ENCODE measurements around the gene ZNF407.

Gene ZNF407

DNA sequence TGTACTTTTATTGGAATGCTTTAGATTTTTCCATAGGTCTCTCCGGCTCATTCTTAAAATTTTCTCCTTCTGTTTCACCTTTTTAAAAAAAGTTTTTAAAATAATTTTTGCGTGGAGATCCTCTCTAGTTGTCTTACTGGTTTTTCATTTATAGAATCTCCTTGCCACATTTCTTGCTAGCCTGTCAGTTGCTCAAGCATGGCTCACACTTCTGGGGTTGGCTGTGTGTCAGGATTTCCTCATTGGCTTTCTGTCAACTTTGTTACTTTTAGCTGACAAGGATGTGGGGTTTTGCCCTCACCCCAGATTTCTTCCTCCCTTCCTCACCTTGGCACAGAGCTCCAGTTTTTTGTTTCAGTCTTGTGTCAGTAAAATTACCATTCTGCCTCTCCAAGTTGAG lies 124.6 kb downstream of the ZNF407 start:
- DNase-seq (ENCODE audit: low read depth): no peak

DNA sequence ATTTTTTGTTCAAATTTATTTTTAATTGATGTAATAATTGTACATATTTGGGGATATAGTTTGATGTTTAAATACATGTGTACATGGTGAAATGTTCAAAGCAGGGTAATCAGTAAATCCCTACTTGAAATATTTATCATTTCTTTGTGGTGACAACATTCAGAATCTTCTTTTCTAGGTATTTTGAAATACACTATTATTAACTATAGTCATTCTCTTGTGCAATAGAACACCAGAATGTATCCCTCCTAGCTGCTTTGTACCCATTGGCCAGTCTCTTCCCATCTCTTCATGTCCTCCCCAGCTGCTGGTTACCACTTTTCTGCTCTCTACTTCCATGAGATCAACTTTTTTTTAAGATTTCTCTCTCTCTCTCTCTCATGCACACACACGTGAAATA lies 126.5 kb downstream of the ZNF407 start:
- no peak for DNase-seq (ENCODE audit: low read depth)

- DNase-seq (ENCODE audit: low read depth): no peak
Observed at GRCh38 chr18:74725690-74726089, 128.0 kb downstream of the ZNF407 start.

DNA sequence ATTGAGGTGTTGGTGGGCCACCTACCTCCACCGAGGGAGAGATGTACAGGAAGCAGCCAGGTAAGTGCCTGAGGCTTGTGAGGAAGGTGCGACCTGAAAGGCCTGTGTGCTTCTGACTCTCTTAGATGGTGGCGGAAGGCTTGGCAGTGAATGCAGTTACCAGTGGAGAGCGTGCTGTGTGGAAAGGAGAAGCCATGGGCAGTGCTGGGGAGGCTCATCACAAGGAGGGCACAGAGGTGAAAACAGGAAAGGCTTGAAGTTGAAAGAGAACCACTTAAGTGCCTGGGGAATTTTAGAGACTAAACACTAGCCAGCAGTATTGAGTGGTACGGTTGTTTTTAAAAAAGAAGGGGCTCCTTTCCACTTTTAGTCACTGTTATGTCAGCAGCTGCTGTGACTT lies 130.9 kb downstream of the ZNF407 start:
- no peak for DNase-seq (ENCODE audit: low read depth)

GRCh38 chr18:74731097-74731496 lies 133.4 kb downstream of the ZNF407 start:
- no peak for DNase-seq (ENCODE audit: low read depth)

DNA sequence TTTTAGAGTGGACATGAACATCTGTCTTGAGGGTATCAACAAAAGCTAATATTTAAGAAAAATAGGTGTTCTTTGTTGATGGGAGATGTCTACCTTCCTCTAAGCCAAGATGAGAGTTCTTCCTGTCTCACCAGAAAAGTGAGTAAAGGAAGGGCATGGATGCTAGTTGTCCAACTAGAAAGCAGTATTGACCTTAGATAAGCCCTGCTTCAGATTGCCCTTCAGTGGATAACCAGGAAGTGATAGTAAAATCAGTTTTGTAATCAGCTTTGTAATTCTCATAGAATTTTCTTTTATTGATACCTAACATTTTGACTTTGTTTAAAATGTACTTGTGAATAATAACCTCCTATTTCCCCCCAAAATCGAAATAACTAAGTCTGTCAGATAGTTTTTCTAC lies 134.7 kb downstream of the ZNF407 start:
- no peak for DNase-seq (ENCODE audit: low read depth)

DNA sequence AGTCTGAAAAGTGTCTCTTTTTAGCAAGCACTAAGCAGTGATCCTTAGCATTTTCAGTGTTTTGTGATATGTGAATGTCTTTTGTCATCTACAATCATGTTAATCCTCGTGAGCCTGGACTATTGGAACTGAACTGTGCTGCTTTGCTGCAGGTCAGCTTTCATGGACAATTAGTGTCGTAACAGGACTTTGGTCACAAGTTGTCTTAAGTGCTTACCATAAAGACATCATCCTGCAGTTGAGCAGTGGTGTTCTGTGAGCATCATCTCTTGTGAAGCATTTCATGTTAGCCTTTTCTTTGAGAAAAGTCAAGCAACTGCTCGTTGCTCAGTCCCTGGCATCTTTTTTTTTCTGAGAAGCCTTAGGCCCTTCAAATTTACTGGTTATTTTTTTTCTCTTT lies 135.9 kb downstream of the ZNF407 start:
- no peak for DNase-seq (ENCODE audit: low read depth)

GRCh38 chr18:74734013-74734444 lies 136.4 kb downstream of the ZNF407 start:
- DNase-seq (ENCODE audit: low read depth): no peak

GRCh38 chr18:74739926-74740325 lies 142.3 kb downstream of the ZNF407 start:
- DNase-seq (ENCODE audit: low read depth): no peak

- no peak for DNase-seq (ENCODE audit: low read depth)
Observed at GRCh38 chr18:74742573-74743243, 145.0 kb downstream of the ZNF407 start.

GRCh38 chr18:74745633-74746403 lies 148.1 kb downstream of the ZNF407 start:
- no peak for DNase-seq (ENCODE audit: low read depth)

DNA sequence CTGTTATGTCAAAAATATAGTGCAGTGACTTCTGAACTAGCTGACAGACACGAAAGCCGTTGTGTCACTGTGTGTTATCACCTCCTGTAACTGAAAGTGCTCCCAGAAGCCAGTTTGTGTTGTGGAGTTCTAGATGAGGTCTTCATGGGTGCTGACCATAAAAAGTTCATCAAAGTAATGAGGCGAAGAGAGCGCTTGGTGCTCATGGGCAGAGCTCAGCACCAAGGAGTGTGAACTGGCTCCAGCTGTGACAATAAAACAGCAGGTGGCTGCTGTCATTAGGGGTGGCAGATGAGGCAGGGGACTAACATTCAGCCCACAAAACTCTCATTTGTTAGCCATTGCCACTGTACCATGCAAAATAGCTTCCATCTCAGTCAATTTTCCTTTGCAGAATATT lies 151.1 kb downstream of the ZNF407 start:
- no peak for DNase-seq (ENCODE audit: low read depth)

DNA sequence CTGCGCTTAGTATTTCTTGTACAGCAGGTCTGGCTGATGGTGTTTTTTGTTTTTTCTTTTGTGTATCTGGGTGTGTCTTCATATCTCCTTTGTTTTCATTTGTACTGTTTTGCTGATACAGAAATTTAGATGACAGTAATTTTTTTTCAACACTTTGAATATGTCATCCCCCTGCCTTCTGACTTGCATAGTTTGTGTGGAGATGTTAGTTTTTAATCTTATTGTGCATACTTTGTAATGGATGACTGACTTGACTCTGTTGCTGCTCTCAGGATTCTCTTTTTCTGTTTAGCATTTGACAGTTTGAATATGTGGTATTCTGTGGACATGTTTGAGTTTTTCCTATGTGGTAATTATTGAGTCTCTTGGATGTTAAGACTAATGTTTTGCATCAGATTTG lies 161.3 kb downstream of the ZNF407 start:
- DNase-seq (ENCODE audit: low read depth): no peak

DNA sequence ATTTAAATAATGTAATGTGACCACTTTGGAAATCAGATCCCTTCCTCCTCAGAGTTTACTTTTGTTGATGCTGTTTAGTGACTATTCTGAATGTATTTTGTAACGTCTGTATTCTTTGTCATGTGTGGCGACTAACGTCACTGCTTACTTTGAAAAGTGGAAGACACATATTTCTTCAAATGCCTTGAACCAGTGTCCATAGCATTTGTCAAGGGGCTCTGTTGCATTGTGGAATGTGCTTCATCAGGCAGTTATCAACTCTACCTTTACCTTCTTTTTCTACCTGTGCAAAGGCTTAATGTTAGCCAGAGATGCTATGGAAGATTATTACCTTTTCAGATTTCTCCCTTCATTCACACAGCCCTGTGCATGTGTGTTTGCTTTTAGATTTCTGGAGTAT lies 162.4 kb downstream of the ZNF407 start:
- DNase-seq (ENCODE audit: low read depth): no peak

DNA sequence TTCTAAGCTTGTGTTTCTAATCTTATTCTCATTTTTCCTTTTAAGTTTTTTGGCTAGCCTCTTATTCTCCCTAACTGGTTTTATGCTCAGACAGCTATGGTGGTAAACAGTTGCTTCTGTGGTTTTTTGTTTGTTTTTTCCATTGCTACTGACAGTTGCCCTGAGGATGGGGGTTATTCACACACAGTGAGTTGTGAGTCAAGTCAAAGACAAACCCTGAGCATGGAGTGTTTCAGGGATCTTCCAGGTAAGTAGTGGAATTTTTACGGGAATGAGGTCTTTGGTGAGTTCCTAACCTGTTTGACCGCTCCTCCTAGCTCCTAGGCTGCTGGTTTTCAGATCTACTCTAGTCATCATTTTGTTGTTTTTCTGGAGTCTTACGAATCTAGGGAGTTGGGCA lies 162.8 kb downstream of the ZNF407 start:
- DNase-seq (ENCODE audit: low read depth): no peak

DNA sequence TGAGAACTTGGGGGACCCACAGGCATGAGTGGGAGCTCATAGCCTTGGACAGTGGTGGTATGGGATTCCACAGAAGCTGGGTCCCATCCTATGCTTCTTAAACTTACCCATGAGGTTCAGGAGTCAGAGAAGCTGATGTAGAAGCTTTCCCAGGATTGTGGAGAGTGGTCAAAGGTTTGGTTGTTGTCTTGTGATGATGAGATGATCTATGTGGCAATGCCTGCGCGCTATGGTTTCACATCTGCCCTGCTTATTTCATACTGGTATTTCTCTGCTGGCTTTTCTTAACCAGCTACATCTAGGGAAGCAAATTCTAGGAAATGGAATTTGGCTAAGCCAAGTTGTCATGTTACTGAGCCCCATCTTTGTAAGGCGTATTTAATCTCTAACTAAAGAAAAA lies 168.6 kb downstream of the ZNF407 start:
- no peak for DNase-seq (ENCODE audit: low read depth)

DNA sequence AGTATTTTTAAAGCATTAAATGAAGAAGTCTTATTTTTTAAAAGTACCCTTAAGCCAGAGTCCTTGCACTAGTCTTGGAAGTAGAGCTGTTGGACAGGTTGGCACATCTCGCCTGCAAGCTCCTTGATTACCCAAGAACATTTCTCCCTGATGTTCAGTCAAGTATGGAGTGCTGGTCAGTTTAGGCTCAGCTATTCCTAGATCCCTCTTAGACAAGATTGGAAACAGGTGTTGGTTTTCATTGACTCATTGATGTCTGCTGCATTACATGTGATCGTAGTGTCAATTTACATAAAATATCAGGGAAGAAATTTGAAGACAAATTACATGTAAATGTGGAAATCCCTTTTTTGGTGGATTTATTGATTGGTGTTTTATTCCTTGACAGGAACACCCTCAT lies 170.4 kb downstream of the ZNF407 start:
- DNase-seq (ENCODE audit: low read depth): no peak

GRCh38 chr18:74773171-74773624 lies 175.5 kb downstream of the ZNF407 start:
- DNase-seq (ENCODE audit: low read depth): no peak

GRCh38 chr18:74774486-74774885 lies 176.8 kb downstream of the ZNF407 start:
- DNase-seq (ENCODE audit: low read depth): no peak

DNA sequence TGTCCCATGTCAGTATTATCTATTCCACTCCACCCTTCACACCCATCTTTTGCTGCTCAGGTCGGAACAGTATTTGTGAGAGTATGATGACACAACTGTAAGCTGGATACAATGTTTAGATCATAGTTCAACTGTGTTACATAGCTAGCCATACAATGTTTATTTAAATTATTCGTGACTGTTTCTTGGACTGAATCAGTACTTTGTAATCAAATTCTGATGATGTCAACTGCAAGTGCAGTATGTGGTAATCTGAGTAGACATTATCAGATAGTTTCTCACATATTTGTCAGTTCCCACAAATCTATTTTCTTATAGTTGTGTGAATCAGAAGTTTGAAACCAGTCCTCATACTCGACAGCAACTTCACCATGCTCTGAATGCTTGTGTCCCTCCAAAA lies 177.6 kb downstream of the ZNF407 start:
- no peak for DNase-seq (ENCODE audit: low read depth)

GRCh38 chr18:74778191-74778847 lies 180.6 kb downstream of the ZNF407 start:
- DNase-seq (ENCODE audit: low read depth): no peak

DNA sequence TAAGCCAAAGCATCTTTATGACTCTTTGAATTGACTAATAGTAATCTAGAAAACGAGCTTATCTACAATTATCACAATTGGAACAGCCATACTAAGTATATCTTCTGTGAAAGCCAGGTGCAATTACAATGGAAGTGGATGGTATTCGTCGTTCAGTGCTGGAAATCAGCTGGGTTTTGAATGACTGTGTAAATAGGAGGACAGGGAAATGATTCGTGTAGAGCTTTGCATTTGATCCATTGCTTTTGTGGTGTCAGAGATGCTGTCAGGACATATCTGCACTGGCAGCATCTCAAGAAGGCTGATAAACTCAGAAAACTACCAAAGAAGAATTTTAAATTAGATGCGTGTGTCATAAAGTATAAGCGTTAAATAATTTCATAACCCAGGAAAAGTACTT lies 187.1 kb downstream of the ZNF407 start:
- no peak for DNase-seq (ENCODE audit: low read depth)

DNA sequence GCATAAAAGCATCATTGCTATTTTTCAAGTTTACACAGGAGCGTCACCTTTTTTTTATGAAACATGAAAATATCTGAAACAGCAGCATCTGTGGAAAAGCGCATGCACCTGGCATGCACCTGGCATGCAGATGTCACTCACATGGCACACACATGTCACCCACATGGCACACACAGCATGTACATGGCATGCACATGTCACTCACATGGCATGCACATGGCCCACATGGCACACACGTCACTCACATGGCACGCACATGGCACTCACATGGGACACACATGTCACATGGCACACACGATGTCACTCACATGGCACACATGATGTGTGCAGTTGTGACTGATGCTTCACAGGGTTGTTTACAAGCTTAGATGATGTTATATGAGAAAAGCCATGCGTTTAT lies 188.0 kb downstream of the ZNF407 start:
- no peak for DNase-seq (ENCODE audit: low read depth)
